ENCODE data around the gene AK9.

The AK9 gene

DNA sequence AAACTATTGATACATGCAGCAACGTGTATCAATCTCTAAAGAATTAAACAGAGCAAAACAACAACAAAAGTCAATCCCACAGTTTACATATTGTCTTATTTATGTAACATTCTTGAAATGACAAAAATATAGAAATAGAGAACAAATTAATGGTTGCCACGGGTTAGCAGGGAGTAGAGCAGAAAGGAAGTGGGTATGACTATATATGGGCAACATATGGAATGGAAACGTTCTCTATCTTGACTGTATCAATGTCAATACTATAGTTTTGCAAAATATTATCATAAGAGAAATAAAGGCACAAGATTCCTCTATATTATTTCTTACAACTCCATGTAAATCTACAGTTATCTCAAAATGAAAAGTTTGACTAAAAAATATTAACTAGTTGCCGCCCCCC lies 12.8 kb downstream of the AK9 start:
- DNase-seq (ENCODE audit: low read depth), result no peak
- no peak overlapping the region for H3K4me3 ChIP-seq (ENCODE audit: low read length)
- TF ChIP-seq, protein P1, sequence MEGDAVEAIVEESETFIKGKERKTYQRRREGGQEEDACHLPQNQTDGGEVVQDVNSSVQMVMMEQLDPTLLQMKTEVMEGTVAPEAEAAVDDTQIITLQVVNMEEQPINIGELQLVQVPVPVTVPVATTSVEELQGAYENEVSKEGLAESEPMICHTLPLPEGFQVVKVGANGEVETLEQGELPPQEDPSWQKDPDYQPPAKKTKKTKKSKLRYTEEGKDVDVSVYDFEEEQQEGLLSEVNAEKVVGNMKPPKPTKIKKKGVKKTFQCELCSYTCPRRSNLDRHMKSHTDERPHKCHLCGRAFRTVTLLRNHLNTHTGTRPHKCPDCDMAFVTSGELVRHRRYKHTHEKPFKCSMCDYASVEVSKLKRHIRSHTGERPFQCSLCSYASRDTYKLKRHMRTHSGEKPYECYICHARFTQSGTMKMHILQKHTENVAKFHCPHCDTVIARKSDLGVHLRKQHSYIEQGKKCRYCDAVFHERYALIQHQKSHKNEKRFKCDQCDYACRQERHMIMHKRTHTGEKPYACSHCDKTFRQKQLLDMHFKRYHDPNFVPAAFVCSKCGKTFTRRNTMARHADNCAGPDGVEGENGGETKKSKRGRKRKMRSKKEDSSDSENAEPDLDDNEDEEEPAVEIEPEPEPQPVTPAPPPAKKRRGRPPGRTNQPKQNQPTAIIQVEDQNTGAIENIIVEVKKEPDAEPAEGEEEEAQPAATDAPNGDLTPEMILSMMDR (conservative IDR thresholded peaks at IDR 0.05; ENCODE audit: low read length), result no peak

DNA sequence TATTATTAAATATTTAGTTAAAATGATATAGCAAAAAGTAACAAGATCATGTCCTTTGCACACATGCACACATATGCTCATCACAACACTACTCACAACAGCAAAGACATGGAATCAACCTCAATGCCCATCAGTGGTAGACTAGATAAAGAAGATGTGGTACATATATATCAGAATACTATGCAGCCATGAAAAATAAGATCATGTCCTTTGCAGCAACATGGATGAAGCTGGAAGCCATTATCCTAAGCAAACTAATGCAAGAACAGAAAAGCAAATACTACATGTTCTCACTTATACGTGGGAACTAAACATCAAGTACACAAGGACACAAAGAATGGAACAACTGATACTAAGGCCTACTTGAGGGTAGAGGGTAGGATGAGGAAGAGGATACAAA lies 14.3 kb downstream of the AK9 start:
- DNase-seq (ENCODE audit: low read depth), result no peak
- no peak overlapping the region for H3K4me3 ChIP-seq (ENCODE audit: low read length)
- TF ChIP-seq, protein P1 (conservative IDR thresholded peaks at IDR 0.05; ENCODE audit: low read length), result no peak

DNA sequence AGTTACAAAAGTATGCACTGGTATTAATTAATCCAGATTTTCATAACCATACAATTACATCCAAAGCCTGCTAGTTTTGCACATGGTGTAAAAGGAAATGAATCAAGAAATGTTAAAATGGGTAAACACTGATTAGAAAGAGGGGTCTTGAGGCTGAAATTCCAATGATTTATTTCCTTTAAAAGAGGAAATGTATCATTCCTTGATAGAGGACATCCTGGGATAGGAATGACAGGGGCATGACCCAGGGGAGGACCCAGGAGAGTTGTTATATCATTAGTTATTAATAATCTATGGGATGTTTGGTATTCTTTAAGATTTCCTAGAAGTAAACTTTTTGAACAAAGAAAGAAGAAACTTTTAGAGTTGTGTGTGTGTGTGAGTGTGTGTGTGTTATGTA lies 18.2 kb downstream of the AK9 start:
- no peak overlapping the region for H3K4me3 ChIP-seq (ENCODE audit: low read length)
- DNase-seq (ENCODE audit: low read depth), result no peak
- TF ChIP-seq, protein P1 (conservative IDR thresholded peaks at IDR 0.05; ENCODE audit: low read length), result no peak

DNA sequence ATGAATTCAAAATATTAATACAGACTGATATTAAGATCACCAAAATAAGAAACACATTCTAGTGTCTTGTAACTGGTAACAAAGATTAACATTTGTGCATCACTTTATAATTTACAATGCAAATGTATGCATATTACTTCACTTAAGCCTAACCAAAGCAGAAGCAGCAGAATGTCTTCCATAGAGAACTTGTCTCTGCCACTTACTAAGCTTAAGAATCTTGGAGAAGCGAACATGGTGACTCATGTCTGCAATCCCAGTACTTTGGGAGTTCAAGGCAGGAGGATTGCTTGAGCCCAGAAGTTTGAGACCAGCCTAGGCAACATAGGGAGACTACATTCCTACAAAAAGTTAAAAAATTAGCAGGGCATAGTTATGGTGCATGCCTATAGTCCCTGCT lies 18.8 kb downstream of the AK9 start:
- TF ChIP-seq, protein P1 (conservative IDR thresholded peaks at IDR 0.05; ENCODE audit: low read length), result no peak
- peak; percentile 31 for DNase-seq (ENCODE audit: low read depth)
- no peak overlapping the region for H3K4me3 ChIP-seq (ENCODE audit: low read length)

DNA sequence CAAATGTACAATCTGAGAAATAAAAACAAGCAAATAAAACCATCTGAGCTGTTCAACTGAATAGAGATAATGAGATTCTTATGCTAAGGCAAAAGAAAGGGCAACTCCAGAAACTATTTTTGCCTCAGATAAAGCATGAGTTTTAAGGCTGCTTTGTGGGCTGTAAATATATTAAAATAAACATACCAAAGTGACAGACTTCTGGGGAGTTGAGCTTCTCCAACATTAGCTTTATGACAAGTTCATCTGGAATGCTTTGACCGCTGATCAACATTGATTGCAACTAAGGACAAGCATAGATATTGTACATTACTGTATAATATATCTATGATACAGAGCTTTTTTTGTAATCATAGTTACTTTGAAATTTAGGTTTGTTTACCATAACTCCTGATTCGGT lies 19.3 kb downstream of the AK9 start:
- peak; percentile 57 for DNase-seq (ENCODE audit: low read depth)
- TF ChIP-seq, protein P1 (conservative IDR thresholded peaks at IDR 0.05; ENCODE audit: low read length), result no peak
- H3K4me3 ChIP-seq (ENCODE audit: low read length), result no peak overlapping the region

DNA sequence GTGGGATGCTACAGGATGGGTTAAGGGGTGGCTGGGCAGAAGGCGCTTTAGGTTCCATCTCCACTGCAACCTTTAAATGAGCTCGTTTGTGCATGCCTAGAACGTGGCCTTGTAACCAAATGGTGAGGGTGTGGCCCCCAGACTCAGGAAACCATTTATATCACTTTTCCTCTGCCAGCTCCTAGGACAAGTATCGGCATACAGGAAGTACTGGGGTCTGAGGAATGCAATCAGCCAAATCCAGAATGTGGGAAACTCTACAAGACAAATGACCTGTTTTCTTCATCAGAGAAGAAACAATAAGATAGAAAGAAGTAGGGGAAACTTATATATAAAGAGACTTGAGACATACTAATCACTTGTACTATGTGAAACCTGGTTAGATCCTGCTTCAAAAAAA lies 21.2 kb downstream of the AK9 start:
- no peak overlapping the region for H3K4me3 ChIP-seq (ENCODE audit: low read length)
- DNase-seq (ENCODE audit: low read depth), result no peak
- TF ChIP-seq, protein P1 (conservative IDR thresholded peaks at IDR 0.05; ENCODE audit: low read length), result no peak

DNA sequence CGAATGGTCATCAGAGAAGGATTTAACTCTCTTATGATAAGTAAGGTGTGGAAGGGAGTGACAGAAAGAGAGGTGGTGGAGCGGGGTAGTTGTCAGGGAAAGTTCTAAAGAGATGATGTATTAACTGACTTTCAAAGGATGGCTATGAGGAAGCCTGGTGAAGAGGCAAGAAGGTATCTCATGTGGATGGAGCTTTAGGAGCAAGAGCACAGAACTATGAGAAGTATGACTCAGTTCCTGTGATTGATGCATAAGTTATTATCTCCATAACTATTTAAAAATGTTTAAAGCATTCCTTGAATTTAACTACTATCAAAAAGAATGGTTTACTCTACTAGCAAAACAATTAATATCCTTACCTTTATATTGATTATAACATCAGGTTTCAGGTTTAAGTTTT lies 28.8 kb downstream of the AK9 start:
- DNase-seq (ENCODE audit: low read depth), result no peak
- TF ChIP-seq, protein P1 (conservative IDR thresholded peaks at IDR 0.05; ENCODE audit: low read length), result no peak
- H3K4me3 ChIP-seq (ENCODE audit: low read length), result no peak overlapping the region
